Panc1 (cell line): ENCODE measurements around the gene RHEB.

Experiments
- CTCF ChIP-seq: fragments of 450-650 bp; IDR thresholded peaks from 2 replicates; pipeline ENCODE4 v1.5.1; 2017; ENCODE audit warnings: mild to moderate bottlenecking
- POLR2AphosphoS5 ChIP-seq: IDR thresholded peaks from 2 replicates; pipeline ENCODE4 v1.6.1; 2012; ENCODE audit warnings: mild to moderate bottlenecking, low read depth, low read length, moderate library complexity
- REST ChIP-seq, 2 experiments: IDR thresholded peaks; 2 replicates each; pipeline ENCODE4 v1.6.1; 2011 to 2012; ENCODE audit warnings: low read depth in 2 of 2, control low read depth in 1 of 2, low read length in 1 of 2, mild to moderate bottlenecking in 1 of 2, moderate library complexity in 1 of 2; ENCODE audit not compliant: insufficient read depth in 1 of 2
- SIN3A ChIP-seq: IDR thresholded peaks from 2 replicates; pipeline ENCODE4 v1.6.1; 2012; ENCODE audit warnings: low read depth, mild to moderate bottlenecking, low read length, moderate library complexity, borderline replicate concordance; ENCODE audit not compliant: insufficient read depth
- TCF7L2 ChIP-seq: IDR thresholded peaks from 2 replicates; pipeline ENCODE4 v1.6.1; 2011; ENCODE audit warnings: mild to moderate bottlenecking, low read depth, low read length, inconsistent platforms

GRCh38 chr7:151539088-151539671 is 19.5 kb upstream of the RHEB start:
- TF ChIP-seq CTCF, result no peak
- no peak for TF ChIP-seq POLR2AphosphoS5
- TF ChIP-seq REST (IDR thresholded peaks at IDR 0.05; ENCODE audit: insufficient read depth in 1 of 2, low read depth in 2 of 2, low read length in 1 of 2), result no peak
- TF ChIP-seq TCF7L2, result no peak
- no peak for TF ChIP-seq SIN3A
